ENCODE data around the gene ZBTB42.

DNA sequence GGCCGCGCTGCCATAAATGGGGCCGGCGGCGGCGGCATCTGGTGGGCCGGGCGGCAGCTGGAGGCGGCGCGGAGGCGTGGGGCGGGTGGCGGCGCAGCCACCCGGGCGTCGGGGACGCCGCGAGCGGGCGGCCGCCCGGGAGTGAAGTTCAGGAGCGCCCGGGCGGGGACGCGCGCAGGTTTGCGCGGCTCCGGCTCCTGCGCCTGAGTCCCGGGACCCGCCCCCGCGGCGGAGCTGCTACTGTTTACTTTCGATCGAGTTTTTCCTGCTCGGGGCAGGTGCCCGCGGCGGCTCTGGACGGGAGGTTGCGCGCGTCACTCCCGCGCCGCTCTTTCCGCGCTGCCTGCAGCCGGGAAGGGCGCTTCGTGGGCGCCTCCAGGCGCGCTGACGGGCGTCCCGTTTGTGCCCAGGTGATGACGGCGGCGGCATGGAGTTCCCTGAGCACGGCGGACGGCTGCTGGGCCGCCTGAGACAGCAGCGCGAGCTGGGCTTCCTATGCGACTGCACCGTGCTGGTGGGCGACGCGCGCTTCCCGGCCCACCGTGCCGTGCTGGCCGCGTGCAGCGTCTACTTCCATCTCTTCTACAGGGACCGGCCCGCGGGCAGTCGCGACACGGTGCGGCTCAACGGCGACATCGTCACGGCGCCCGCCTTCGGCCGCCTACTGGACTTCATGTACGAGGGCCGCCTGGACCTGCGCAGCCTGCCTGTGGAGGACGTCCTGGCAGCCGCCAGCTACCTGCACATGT is at the start of gene ZBTB42:
- TF ChIP-seq GATA2 (IDR thresholded peaks at IDR 0.05; ENCODE audit: low read depth, low read length) (no peak), GATA3 (IDR thresholded peaks at IDR 0.05; ENCODE audit: low read depth, low read length) (no peak)
